ENCODE results near the gene SRC. TPM values are rescaled to one million over a fixed set of nuclear protein-coding genes. Genes with fewer than 3 reads are reported as not detected.

SRC gene
- polyA plus RNA-seq, 4 donors: 48.4 to 80.3 (median 60.4) TPM

DNA sequence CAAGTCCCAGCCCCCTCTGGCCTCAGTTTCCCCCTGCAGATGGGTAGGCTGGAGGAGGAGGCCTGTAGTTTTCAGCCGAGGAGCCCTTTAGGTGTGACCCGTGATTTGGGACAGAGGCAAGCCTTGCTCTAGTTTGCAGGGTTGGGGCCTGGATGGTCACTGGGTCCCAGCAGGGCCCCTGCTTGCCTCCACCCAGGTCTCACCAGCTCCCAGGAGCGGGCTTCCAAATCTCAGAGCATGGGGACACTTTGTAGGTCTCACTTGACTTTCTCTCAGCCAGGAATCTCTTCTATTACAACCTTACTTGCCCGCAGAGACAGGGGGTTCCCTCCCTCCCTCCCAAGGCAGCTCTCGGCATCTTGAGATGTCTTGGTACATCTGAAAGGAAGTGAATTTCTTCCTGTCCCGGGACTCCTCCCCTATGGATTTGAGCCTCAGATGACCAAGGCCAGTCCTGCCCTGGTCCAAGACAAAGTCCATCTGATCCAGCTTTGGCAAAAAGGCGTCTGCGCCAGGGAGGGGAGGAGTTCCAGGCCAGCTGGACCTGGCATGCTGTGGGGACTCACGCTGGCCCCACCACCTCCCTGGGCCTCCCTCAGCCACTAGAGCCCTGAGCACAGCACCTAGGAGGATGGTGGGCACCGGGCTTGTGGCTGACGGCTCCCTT, 47.4 kb downstream of the SRC start:
- no peak for DNase-seq (ENCODE audit: low read depth in 4 of 4, low spot score in 2 of 4)

DNA sequence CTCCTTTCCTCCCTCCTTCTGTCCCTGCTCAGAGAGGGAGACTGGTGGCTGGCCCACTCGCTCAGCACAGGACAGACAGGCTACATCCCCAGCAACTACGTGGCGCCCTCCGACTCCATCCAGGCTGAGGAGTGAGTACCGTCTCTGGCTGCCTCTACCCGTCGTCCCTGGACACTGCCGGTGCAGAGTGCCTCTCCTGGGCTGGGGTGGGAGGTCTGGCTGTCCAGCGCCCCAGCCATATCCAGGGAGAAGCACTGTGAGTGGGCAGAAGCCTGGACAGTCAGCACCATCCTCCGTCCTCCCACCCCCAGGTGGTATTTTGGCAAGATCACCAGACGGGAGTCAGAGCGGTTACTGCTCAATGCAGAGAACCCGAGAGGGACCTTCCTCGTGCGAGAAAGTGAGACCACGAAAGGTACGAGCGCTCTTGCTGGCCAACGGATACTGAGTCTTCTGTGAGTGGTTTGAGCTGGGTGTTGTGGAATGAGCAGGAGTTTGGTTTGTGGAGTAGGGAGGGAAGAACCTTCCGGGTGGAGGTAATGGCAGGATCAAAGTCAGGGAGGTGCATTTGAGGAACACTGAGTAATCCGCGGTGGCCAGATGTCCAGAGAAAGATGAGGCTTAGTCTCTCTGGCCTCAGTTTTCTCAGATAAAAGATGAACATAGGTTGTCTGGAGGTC, 48.1 kb downstream of the SRC start:
- DNase-seq (ENCODE audit: low read depth in 4 of 4, low spot score in 2 of 4): no peak

DNA sequence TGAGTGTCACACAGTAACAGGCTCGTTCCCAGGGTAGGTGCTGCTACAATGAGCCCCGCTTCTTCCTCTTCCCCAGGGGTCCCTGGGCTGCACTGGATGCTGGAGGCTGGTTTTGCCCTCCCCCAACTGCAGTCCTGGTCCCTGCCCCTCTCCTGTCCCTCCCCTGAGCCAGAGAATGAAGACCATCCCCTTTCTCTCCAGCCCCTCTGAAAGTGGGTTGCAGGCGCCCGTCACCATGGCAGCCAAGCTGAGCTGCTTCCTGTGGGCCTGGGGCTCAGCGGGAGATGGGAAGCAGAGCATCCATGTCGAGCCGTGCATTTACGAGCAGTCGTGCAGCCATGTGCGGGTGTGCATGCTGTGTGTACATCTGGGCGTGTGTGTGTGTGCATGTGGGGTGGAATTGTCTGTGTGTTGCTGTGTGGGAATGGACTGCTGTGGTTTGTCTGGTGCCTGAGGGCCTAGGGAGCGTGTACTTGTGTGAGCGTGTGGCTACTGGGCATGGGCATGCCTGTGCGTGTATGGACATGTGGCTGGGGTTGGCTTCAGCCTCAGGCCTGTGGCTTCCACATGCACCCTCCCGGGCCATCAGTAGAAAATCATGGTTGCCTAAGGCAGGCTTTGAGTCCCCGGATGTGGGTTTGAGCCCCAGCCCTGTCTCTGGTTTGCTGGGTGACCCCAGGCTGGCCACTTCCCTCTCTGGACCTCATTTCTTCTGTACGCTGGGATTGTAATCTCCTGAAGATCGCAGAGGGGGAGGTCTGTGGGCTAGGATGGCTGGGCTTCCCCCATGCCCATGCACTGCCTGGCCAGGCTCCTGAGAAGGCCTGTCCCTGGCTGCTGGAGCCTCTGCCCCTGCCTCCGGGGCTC, 48.8 kb downstream of the SRC start:
- DNase-seq (ENCODE audit: low read depth in 4 of 4, low spot score in 2 of 4): no peak

DNA sequence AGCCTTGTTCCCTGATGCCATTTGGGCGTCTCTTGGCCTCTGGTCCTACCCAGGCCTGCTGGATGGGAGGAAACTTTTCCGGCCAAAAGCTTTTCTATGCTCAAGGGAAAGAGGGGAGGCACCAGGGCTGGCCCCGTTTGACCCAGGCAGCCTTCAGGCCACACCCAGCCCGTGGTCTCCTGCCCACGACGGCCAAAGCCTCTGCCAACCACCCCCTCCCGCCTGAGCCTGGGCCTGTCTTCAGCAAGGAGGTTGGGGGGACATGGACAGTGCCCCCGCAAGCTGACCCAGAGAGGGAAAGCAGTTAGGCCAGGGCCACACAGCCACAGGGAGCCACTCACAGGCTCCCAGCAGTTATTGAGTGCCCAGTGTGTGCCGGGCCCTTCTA, 49.5 kb downstream of the SRC start:
- DNase-seq (ENCODE audit: low read depth in 4 of 4, low spot score in 2 of 4): no peak

DNA sequence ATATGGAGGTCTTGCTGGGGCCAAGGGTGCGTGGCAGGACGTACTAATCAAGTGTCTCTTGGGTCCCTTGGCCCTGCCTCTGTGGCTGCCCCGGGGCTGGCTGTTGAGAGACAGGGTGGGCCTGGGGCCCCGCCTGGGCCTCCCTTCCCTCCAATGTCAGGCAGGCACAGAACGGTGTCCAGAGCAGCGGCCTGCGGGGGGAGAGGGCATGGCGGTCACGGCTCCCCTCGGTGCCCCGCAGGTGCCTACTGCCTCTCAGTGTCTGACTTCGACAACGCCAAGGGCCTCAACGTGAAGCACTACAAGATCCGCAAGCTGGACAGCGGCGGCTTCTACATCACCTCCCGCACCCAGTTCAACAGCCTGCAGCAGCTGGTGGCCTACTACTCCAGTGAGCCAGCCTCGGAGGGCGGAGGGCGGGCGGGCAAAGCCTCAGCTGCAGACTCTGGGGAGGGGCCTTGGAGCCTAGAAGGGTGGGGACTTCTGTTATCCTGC, 50.0 kb downstream of the SRC start:
- DNase-seq (ENCODE audit: low read depth in 4 of 4, low spot score in 2 of 4): no peak

DNA sequence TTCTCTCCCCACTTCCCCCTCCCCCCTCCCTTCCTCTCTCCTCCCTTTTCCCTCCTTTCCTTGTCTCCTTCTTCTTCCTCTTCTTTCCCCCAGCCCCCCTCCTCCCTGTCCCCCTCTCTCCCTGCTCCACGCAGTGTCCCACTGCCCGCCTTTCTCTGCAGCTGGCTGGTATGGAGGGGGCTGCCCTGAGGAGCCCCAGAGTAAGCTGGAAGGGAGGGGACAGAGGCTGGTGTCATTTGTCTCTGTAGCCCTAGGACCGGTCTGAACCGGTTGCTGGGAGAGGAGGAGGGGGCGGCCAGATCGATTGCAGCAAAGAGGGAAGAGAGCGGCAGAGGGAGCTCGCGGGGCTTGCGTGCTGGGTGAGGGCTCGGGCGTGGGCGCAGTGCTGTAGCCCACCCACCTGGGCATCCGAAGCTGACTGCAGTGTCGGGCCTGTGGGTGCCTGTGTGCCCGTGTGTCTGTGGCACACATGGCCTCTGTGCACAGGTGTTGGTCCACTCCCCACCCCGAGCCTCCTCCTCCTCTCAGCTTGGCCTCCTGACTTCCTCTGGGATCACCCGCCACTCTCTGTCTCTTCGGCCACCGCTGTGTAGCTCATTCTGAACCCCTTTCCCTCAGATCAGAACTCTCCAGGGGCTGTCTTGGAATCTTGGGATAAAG, 50.6 kb downstream of the SRC start:
- DNase-seq (ENCODE audit: low read depth in 4 of 4, low spot score in 2 of 4): peak in 2 of 4 donors; percentile 62 to 70

DNA sequence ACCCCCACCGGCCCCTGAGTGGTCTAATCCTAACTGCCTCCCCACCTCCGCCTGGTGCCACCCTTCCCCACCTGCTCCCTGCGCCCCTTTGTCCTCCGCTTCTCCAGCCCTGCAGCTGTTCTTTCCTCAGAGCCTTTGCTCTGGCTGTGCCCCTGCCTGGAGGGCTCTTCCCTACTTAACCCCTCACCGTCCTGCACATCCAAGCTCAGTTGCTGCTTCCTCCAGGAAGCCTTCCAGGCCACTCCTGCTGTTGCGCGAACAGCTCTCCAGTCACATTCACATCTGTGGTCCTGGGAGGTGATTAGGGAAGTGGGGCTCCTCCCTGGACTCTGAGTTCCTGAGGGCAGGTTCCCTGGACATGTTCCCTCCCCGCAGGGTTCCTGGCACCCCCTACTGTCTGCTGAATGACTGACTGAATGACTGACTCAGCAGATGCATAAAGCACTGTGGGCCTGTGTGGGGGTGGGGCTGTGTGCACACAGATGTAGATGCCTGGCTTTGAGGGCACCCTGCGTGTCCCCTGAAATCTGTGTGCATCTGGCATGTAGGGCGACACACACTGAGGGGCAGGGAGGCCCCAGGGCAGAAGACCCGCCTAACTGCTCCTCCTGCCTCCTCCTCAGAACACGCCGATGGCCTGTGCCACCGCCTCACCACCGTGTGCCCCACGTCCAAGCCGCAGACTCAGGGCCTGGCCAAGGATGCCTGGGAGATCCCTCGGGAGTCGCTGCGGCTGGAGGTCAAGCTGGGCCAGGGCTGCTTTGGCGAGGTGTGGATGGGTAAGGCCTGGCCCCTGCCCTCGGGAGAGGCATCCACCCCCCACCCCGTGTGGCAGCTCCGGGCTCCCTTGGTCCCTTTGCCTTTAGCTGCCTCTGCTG, 51.4 kb downstream of the SRC start:
- no peak for DNase-seq (ENCODE audit: low read depth in 4 of 4, low spot score in 2 of 4)

DNA sequence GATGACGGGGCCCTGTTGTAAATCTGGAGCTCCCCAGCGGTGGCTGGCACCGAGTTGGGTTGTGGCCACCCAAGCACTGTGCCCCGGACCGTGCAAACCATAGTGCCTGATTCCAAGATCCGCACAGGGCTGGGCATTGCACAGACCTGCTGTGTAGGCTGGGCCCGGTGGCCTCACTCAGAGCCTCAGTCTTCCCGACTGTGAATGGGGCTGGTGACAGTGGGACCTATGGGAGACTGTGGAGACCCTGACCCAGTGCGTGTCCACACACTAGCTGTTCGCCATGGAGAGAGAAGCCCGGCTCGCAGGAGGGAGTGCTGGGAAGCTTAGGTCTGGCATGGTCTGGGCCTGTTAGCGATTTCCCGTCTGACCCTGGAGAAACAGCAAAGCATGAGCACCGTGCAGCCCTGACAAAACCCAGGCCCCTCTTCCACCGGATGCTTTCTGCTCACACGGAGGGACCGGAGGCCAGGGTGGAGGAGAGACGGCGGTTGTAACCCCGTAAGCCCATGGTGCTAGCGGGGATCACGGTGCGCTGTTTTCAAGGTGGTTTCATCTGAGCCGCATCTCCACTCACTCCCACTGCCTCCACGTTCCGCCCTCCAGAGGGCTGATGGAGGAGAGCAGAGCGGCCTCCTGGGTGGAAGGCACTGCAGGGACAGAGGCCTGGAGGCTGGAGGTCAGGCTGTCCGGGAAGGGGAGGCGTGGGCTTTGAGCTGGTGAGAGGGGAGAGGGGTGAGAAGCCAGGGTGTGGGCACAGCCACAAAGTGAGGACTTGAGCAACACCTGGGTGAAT, 52.2 kb downstream of the SRC start:
- no peak for DNase-seq (ENCODE audit: low read depth in 4 of 4, low spot score in 2 of 4)

DNA sequence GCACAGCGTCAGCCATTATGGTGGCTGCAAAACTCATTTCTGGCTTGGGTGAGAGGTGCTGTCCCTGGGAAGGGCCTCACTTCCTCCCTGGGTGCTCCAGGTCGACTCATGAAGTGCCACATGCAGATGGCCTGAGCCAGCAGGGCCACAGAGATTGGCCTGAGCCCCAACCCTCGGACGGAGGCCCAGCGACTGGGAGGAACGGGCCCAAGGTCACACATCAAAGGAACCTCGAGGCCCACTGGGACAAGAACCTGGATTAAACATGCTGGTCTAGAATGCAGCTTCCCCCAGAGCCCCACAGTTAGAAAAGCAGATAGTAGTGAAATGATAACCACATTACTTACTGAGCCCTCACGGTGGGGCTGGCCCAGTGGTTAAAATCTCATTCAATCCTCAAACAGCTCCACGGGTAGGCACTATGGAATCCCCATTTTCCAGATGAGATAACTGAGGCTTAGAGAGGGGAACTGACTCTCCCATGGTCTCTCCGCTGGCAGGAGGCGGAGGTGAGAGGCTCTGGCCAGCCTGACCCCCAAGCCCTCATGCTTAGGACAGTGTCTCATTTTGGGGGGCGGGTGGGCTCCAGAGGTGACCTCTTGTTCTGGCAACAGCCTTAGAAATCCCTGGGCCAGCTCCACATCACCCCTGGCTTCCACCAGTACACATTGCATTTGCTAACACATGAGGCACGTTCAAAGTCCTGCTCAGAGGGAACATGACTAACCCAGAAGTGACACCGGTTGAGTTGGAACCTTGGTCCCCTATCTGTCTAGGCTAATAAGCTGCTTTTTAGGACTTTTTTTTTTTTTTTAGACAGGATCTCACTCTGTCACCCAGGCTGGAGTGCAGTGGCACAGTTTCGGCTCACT, 53.0 kb downstream of the SRC start:
- DNase-seq (ENCODE audit: low read depth in 4 of 4, low spot score in 2 of 4): no peak

DNA sequence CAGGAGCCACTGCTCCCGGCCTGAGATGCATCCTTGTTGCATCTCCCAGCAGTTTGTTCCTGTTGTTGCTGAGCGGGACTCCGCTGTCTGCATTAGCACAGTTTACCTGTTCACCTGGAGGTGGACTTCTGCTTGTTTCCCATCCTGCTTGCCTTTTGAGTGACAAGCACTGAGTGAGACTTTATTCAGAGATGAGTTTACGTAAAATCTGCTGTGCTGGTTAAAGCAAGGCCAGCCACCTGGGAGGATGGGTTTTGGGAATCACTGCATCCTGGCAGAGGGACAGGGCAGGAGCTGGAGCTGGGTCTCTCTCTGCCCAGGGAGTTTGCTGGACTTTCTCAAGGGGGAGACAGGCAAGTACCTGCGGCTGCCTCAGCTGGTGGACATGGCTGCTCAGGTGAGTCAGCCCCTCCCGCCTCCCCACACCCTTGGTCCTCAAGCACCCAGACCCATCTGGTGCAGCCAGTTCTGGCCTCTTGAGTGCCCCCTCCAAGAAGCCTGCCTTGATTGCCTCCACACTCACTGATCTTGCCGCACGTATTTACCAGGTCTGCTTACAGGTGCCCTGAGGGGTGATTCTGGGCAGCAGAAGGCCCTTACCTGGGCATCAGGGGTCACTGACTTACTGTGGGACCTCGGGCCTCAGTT, 55.5 kb downstream of the SRC start:
- DNase-seq (ENCODE audit: low read depth in 4 of 4, low spot score in 2 of 4): no peak

DNA sequence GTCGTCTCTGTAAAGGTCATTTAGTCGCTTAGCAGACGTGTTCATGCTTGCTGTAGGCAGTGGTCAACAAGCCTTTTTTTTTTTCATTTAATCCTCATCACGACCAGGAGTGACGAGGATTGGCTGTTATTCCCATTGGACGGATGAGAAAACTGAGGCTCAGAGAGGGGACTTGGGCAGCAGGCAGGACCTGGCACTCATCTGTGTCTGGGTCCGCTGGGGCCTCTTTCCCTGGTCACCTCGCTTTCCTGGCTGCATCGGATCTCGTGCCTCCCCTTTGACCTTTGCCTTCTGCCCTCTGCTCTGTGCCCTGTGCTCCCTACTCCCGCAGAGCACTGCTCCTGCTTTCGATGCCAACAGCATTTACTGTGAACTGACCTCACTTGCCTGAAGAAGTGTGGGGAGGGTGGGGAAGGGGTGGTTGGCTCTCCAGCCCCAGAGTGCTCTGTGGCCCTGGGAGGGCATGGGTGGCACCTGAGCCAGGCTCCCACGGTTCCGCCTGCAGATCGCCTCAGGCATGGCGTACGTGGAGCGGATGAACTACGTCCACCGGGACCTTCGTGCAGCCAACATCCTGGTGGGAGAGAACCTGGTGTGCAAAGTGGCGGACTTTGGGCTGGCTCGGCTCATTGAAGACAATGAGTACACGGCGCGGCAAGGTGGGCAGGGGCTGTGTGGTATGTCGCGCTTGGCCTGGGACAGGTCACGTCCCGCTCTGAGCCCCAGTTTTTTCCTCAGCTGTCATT, 56.2 kb downstream of the SRC start:
- DNase-seq (ENCODE audit: low read depth in 4 of 4, low spot score in 2 of 4): no peak

DNA sequence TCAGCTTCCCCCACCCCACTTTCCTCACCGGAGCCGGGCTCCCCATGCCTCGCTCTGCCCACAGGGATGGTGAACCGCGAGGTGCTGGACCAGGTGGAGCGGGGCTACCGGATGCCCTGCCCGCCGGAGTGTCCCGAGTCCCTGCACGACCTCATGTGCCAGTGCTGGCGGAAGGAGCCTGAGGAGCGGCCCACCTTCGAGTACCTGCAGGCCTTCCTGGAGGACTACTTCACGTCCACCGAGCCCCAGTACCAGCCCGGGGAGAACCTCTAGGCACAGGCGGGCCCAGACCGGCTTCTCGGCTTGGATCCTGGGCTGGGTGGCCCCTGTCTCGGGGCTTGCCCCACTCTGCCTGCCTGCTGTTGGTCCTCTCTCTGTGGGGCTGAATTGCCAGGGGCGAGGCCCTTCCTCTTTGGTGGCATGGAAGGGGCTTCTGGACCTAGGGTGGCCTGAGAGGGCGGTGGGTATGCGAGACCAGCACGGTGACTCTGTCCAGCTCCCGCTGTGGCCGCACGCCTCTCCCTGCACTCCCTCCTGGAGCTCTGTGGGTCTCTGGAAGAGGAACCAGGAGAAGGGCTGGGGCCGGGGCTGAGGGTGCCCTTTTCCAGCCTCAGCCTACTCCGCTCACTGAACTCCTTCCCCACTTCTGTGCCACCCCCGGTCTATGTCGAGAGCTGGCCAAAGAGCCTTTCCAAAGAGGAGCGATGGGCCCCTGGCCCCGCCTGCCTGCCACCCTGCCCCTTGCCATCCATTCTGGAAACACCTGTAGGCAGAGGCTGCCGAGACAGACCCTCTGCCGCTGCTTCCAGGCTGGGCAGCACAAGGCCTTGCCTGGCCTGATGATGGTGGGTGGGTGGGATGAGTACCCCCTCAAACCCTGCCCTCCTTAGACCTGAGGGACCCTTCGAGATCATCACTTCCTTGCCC, 57.4 kb downstream of the SRC start:
- no peak for DNase-seq (ENCODE audit: low read depth in 4 of 4, low spot score in 2 of 4)

DNA sequence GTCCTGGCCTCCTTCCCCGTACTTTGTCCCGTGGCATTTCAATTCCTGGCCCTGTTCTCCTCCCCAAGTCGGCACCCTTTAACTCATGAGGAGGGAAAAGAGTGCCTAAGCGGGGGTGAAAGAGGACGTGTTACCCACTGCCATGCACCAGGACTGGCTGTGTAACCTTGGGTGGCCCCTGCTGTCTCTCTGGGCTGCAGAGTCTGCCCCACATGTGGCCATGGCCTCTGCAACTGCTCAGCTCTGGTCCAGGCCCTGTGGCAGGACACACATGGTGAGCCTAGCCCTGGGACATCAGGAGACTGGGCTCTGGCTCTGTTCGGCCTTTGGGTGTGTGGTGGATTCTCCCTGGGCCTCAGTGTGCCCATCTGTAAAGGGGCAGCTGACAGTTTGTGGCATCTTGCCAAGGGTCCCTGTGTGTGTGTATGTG, 58.5 kb downstream of the SRC start:
- DNase-seq (ENCODE audit: low read depth in 4 of 4, low spot score in 2 of 4): no peak

DNA sequence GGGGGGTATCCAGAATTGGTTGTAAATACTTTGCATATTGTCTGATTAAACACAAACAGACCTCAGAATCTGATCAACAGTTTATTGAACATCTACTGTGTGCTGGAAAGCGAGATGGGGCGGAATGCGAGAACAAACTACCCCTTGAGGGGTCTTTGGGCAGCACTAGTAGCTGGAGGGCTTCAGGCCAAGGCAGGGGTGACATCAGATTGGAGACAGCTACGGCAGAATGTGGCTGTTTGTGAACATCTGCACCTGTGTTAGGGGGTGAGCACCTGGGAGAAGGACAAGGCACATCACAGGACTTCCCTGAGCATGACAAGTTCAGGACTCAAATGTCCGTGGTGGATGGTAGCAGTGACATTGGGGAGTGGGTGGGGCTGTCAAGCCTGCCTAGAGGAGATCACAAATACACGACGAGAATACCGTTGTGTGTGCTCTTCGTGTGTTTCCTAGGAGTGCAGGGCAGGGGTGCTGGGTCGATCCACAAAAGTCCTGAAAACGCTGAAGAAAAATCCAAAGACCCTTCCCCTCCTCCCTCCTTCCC, 59.5 kb downstream of the SRC start:
- no peak for DNase-seq (ENCODE audit: low read depth in 4 of 4, low spot score in 2 of 4)
